ENCODE data around the gene REM2. TPM values are rescaled to one million over a fixed set of nuclear protein-coding genes. Genes with fewer than 3 reads are reported as not detected.

REM2 gene
- total and polyA plus RNA-seq, 4 donors, result 0.08 to 0.14 (median 0.11) TPM; not detected in 1

GRCh38 chr14:22919601-22919921 lies 36.5 kb downstream of the REM2 start:
- no peak for DNase-seq (ENCODE audit: low spot score)
- H3K4me3 ChIP-seq (ENCODE audit: low read depth in 1 of 3, low read length in 3 of 3), result peak overlapping the region in 2 of 3 donors; percentile 23 to 44
- H3K4me1 ChIP-seq (ENCODE audit: control insufficient read depth in 4 of 4, insufficient read depth in 4 of 4, low read length in 3 of 4), result peaks cover 10 to 33% (median 21%) of the 10 kb centered on the region in 4 donors
- peak overlapping the region in 1 of 2 donors; percentile 75 for H3K9ac ChIP-seq (ENCODE audit: low read depth in 1 of 2, low read length in 2 of 2)
- peaks cover 7 to 37% (median 25%) of the 10 kb centered on the region in 4 donors for H3K36me3 ChIP-seq (ENCODE audit: control insufficient read depth in 4 of 4, insufficient read depth in 3 of 4, low read depth in 1 of 4, low read length in 3 of 4)
- H3K27ac ChIP-seq (ENCODE audit: low read depth in 1 of 2, low read length in 2 of 2), result peak overlapping the region; percentile 58 to 84
- H3K27me3 ChIP-seq (ENCODE audit: control insufficient read depth in 4 of 4, insufficient read depth in 4 of 4, low read length in 3 of 4), result no peaks in the 10 kb centered on the region
- WGBS, result 15% methylated on average over 10 of the region's 10 CpGs
- H3K9me3 ChIP-seq (ENCODE audit: control insufficient read depth in 4 of 4, low read length in 3 of 4), result no peaks in the 10 kb centered on the region
- TF ChIP-seq MAX (IDR thresholded peaks at IDR 0.05) (no peak), NR2F2 (IDR thresholded peaks at IDR 0.05) (no peak), FOXA1 (IDR thresholded peaks at IDR 0.05) (no peak)
- TF ChIP-seq, protein P1, sequence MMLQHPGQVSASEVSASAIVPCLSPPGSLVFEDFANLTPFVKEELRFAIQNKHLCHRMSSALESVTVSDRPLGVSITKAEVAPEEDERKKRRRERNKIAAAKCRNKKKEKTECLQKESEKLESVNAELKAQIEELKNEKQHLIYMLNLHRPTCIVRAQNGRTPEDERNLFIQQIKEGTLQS (IDR thresholded peaks at IDR 0.05), result no peak
- TF ChIP-seq, protein P2, sequence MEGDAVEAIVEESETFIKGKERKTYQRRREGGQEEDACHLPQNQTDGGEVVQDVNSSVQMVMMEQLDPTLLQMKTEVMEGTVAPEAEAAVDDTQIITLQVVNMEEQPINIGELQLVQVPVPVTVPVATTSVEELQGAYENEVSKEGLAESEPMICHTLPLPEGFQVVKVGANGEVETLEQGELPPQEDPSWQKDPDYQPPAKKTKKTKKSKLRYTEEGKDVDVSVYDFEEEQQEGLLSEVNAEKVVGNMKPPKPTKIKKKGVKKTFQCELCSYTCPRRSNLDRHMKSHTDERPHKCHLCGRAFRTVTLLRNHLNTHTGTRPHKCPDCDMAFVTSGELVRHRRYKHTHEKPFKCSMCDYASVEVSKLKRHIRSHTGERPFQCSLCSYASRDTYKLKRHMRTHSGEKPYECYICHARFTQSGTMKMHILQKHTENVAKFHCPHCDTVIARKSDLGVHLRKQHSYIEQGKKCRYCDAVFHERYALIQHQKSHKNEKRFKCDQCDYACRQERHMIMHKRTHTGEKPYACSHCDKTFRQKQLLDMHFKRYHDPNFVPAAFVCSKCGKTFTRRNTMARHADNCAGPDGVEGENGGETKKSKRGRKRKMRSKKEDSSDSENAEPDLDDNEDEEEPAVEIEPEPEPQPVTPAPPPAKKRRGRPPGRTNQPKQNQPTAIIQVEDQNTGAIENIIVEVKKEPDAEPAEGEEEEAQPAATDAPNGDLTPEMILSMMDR (IDR thresholded peaks at IDR 0.05; ENCODE audit: low read depth, low read length, missing input control), result no peak
- TF ChIP-seq, protein P3, sequence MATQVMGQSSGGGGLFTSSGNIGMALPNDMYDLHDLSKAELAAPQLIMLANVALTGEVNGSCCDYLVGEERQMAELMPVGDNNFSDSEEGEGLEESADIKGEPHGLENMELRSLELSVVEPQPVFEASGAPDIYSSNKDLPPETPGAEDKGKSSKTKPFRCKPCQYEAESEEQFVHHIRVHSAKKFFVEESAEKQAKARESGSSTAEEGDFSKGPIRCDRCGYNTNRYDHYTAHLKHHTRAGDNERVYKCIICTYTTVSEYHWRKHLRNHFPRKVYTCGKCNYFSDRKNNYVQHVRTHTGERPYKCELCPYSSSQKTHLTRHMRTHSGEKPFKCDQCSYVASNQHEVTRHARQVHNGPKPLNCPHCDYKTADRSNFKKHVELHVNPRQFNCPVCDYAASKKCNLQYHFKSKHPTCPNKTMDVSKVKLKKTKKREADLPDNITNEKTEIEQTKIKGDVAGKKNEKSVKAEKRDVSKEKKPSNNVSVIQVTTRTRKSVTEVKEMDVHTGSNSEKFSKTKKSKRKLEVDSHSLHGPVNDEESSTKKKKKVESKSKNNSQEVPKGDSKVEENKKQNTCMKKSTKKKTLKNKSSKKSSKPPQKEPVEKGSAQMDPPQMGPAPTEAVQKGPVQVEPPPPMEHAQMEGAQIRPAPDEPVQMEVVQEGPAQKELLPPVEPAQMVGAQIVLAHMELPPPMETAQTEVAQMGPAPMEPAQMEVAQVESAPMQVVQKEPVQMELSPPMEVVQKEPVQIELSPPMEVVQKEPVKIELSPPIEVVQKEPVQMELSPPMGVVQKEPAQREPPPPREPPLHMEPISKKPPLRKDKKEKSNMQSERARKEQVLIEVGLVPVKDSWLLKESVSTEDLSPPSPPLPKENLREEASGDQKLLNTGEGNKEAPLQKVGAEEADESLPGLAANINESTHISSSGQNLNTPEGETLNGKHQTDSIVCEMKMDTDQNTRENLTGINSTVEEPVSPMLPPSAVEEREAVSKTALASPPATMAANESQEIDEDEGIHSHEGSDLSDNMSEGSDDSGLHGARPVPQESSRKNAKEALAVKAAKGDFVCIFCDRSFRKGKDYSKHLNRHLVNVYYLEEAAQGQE (IDR thresholded peaks at IDR 0.05), result no peak

GRCh38 chr14:22920697-22921096 lies 37.7 kb downstream of the REM2 start:
- H3K4me1 ChIP-seq (ENCODE audit: control insufficient read depth in 4 of 4, insufficient read depth in 4 of 4, low read length in 3 of 4), result peaks cover 8 to 28% (median 20%) of the 10 kb centered on the region in 4 donors
- H3K4me3 ChIP-seq (ENCODE audit: low read depth in 1 of 3, low read length in 3 of 3), result no peak overlapping the region
- H3K27ac ChIP-seq (ENCODE audit: low read depth in 1 of 2, low read length in 2 of 2), result no peak overlapping the region
- peaks cover 7 to 39% (median 31%) of the 10 kb centered on the region in 4 donors for H3K36me3 ChIP-seq (ENCODE audit: control insufficient read depth in 4 of 4, insufficient read depth in 3 of 4, low read depth in 1 of 4, low read length in 3 of 4)
- H3K9me3 ChIP-seq (ENCODE audit: control insufficient read depth in 4 of 4, low read length in 3 of 4), result no peaks in the 10 kb centered on the region
- no peaks in the 10 kb centered on the region for H3K27me3 ChIP-seq (ENCODE audit: control insufficient read depth in 4 of 4, insufficient read depth in 4 of 4, low read length in 3 of 4)
- TF ChIP-seq, protein P3 (IDR thresholded peaks at IDR 0.05), result no peak
- no peak for TF ChIP-seq MAX (IDR thresholded peaks at IDR 0.05)
- TF ChIP-seq, protein P4, sequence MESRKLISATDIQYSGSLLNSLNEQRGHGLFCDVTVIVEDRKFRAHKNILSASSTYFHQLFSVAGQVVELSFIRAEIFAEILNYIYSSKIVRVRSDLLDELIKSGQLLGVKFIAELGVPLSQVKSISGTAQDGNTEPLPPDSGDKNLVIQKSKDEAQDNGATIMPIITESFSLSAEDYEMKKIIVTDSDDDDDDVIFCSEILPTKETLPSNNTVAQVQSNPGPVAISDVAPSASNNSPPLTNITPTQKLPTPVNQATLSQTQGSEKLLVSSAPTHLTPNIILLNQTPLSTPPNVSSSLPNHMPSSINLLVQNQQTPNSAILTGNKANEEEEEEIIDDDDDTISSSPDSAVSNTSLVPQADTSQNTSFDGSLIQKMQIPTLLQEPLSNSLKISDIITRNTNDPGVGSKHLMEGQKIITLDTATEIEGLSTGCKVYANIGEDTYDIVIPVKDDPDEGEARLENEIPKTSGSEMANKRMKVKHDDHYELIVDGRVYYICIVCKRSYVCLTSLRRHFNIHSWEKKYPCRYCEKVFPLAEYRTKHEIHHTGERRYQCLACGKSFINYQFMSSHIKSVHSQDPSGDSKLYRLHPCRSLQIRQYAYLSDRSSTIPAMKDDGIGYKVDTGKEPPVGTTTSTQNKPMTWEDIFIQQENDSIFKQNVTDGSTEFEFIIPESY (IDR thresholded peaks at IDR 0.05), result no peak
- no peak for TF ChIP-seq TAF1 (conservative IDR thresholded peaks at IDR 0.05)
- no peak for TF ChIP-seq GABPA (IDR thresholded peaks at IDR 0.05 in 1 of 2, conservative IDR thresholded peaks at IDR 0.05 in 1 of 2)
- TF ChIP-seq, protein P1 (IDR thresholded peaks at IDR 0.05), result no peak
- no peak for TF ChIP-seq FOXA2 (IDR thresholded peaks at IDR 0.05)
- TF ChIP-seq EGR1 (IDR thresholded peaks at IDR 0.05; ENCODE audit: low read depth in 2 of 2), result no peak
- no peak for TF ChIP-seq NR2F2 (IDR thresholded peaks at IDR 0.05)
- no peak for TF ChIP-seq HNF4G (IDR thresholded peaks at IDR 0.05)
- no peak for TF ChIP-seq FOXA1 (IDR thresholded peaks at IDR 0.05)
- no peak for TF ChIP-seq HNF4A (conservative IDR thresholded peaks at IDR 0.05)
- TF ChIP-seq, protein P2 (IDR thresholded peaks at IDR 0.05; ENCODE audit: low read depth, low read length, missing input control), result no peak
- no peak for TF ChIP-seq YY1 (IDR thresholded peaks at IDR 0.05)
- no peak for TF ChIP-seq SP1 (IDR thresholded peaks at IDR 0.05)
- TF ChIP-seq RAD21 (IDR thresholded peaks at IDR 0.05), result no peak
- TF ChIP-seq RXRA (IDR thresholded peaks at IDR 0.05), result no peak
- no peak overlapping the region for H3K9ac ChIP-seq (ENCODE audit: low read depth in 1 of 2, low read length in 2 of 2)
- 96% methylated on average over 6 of the region's 6 CpGs for WGBS
- DNase-seq (ENCODE audit: low spot score), result no peak

All from liver (tissue), 9 donors.